ENCODE data around the gene NPC1L1.

Gene NPC1L1

DNA sequence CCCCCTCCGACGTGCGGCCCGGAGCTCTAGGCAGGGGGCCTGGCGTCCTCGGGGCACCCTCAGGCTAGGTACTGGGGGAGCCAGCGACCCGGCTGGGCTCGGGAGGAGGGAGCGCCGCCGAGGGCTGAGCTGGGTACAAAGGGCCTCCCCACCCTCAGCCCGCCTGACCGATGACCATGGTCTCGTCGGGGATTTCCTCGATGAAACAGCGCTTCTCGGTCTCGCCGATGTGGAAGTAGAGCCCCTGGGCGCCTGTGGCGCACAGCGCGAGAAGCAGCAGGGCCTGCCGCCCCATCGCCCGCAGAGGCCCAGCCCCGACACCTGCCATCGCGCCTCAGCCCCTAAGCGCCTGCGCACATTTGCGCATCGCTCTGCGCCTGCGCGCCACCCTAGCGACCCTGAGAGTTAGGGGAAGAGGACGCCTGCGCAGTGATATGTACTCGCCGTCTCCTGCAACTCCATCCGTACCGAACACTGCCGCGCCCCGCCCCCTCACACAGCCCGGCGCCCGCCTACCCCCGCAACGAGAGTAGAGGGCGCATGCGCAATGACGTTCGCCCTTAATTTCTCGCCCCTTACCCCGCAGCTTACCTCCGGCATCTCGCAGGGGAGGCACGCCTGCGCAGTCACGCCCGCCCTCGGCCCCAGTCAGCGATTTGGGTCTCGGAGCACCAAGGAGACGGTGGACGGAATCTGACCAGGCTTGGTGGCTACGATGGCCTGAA lies 40.9 kb upstream of the NPC1L1 start, which contains the start of gene TMED4 (continued):
- TF ChIP-seq ZNF121 (tag by site-specific recombination; IDR thresholded peaks at IDR 0.05) (no peak), ZNF335 (tag by site-specific recombination; conservative IDR thresholded peaks at IDR 0.05) (peak; percentile 87), ZNF830 (tag by site-specific recombination; IDR thresholded peaks at IDR 0.05; ENCODE audit: low read depth) (no peak), ZNF391 (tag by site-specific recombination; IDR thresholded peaks at IDR 0.05; ENCODE audit: borderline replicate concordance, low read depth) (peak; percentile 85; the same call in 1 of the 2 replicates), ZNF76 (tag by site-specific recombination; IDR thresholded peaks at IDR 0.05; ENCODE audit: borderline replicate concordance, low read depth) (peak; percentile 52; the same call in 1 of the 2 replicates), ZNF473 (tag by site-specific recombination; IDR thresholded peaks at IDR 0.05) (no peak), ZNF416 (tag by site-specific recombination; IDR thresholded peaks at IDR 0.05) (no peak), ZNF248 (tag by site-specific recombination; IDR thresholded peaks at IDR 0.05) (no peak), ZNF174 (tag by site-specific recombination; IDR thresholded peaks at IDR 0.05) (no peak), ZNF2 (tag by site-specific recombination; IDR thresholded peaks at IDR 0.05) (peak; percentile 33; the same call in 1 of the 2 replicates), SP7 (tag by site-specific recombination; IDR thresholded peaks at IDR 0.05) (peak; percentile 50), ZNF23 (tag by site-specific recombination; IDR thresholded peaks at IDR 0.05; ENCODE audit: borderline replicate concordance) (no peak; the same call in 1 of the 2 replicates), ZNF660 (tag by site-specific recombination; IDR thresholded peaks at IDR 0.05) (peak; percentile 55; the same call in 1 of the 2 replicates), ZNF132 (tag by site-specific recombination; IDR thresholded peaks at IDR 0.05; ENCODE audit: borderline replicate concordance) (no peak), KLF16 (tag by site-specific recombination; IDR thresholded peaks at IDR 0.05) (peak; percentile 67; the same call in 1 of the 2 replicates), GLIS1 (tag by site-specific recombination; IDR thresholded peaks at IDR 0.05) (peak; percentile 73), EGR2 (tag by site-specific recombination; IDR thresholded peaks at IDR 0.05; ENCODE audit: low read depth) (peak; percentile 89), ZNF24 (tag by site-specific recombination; IDR thresholded peaks at IDR 0.05) (peak; percentile 81; the same call in 1 of the 2 replicates), ZNF514 (tag by site-specific recombination; IDR thresholded peaks at IDR 0.05) (no peak), GLIS2 (tag by site-specific recombination; IDR thresholded peaks at IDR 0.05) (peak; percentile 24; the same call in 1 of the 2 replicates), ZNF610 (tag by site-specific recombination; IDR thresholded peaks at IDR 0.05; ENCODE audit: borderline replicate concordance) (0 out of 2 replicates have a peak, but pooled peaks have one; percentile 58), KLF9 (tag by site-specific recombination; IDR thresholded peaks at IDR 0.05; ENCODE audit: low read depth) (peak; percentile 94), ZNF530 (tag by site-specific recombination; IDR thresholded peaks at IDR 0.05; ENCODE audit: low read depth) (no peak), ZNF600 (tag by site-specific recombination; IDR thresholded peaks at IDR 0.05) (peak; percentile 63; the same call in 1 of the 2 replicates), HOXD13 (CRISPR knock-in tag; IDR thresholded peaks at IDR 0.05; ENCODE audit: borderline replicate concordance) (no peak), ZBTB8A (tag by site-specific recombination; IDR thresholded peaks at IDR 0.05) (peak; percentile 93)
- TF ChIP-seq, protein P1, sequence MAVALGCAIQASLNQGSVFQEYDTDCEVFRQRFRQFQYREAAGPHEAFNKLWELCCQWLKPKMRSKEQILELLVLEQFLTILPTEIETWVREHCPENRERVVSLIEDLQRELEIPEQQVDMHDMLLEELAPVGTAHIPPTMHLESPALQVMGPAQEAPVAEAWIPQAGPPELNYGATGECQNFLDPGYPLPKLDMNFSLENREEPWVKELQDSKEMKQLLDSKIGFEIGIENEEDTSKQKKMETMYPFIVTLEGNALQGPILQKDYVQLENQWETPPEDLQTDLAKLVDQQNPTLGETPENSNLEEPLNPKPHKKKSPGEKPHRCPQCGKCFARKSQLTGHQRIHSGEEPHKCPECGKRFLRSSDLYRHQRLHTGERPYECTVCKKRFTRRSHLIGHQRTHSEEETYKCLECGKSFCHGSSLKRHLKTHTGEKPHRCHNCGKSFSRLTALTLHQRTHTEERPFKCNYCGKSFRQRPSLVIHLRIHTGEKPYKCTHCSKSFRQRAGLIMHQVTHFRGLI (tag by site-specific recombination; IDR thresholded peaks at IDR 0.05) = peak; percentile 28; the same call in 1 of the 2 replicates
- TF ChIP-seq, protein P2, sequence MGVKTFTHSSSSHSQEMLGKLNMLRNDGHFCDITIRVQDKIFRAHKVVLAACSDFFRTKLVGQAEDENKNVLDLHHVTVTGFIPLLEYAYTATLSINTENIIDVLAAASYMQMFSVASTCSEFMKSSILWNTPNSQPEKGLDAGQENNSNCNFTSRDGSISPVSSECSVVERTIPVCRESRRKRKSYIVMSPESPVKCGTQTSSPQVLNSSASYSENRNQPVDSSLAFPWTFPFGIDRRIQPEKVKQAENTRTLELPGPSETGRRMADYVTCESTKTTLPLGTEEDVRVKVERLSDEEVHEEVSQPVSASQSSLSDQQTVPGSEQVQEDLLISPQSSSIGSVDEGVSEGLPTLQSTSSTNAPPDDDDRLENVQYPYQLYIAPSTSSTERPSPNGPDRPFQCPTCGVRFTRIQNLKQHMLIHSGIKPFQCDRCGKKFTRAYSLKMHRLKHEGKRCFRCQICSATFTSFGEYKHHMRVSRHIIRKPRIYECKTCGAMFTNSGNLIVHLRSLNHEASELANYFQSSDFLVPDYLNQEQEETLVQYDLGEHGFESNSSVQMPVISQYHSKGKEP (tag by site-specific recombination; IDR thresholded peaks at IDR 0.05) = no peak
- TF ChIP-seq, protein P3, sequence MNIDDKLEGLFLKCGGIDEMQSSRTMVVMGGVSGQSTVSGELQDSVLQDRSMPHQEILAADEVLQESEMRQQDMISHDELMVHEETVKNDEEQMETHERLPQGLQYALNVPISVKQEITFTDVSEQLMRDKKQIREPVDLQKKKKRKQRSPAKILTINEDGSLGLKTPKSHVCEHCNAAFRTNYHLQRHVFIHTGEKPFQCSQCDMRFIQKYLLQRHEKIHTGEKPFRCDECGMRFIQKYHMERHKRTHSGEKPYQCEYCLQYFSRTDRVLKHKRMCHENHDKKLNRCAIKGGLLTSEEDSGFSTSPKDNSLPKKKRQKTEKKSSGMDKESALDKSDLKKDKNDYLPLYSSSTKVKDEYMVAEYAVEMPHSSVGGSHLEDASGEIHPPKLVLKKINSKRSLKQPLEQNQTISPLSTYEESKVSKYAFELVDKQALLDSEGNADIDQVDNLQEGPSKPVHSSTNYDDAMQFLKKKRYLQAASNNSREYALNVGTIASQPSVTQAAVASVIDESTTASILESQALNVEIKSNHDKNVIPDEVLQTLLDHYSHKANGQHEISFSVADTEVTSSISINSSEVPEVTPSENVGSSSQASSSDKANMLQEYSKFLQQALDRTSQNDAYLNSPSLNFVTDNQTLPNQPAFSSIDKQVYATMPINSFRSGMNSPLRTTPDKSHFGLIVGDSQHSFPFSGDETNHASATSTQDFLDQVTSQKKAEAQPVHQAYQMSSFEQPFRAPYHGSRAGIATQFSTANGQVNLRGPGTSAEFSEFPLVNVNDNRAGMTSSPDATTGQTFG (tag by site-specific recombination; IDR thresholded peaks at IDR 0.05; ENCODE audit: borderline replicate concordance) = no peak
- TF ChIP-seq, protein P4, sequence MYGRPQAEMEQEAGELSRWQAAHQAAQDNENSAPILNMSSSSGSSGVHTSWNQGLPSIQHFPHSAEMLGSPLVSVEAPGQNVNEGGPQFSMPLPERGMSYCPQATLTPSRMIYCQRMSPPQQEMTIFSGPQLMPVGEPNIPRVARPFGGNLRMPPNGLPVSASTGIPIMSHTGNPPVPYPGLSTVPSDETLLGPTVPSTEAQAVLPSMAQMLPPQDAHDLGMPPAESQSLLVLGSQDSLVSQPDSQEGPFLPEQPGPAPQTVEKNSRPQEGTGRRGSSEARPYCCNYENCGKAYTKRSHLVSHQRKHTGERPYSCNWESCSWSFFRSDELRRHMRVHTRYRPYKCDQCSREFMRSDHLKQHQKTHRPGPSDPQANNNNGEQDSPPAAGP (tag by site-specific recombination; IDR thresholded peaks at IDR 0.05) = peak; percentile 58; the same call in 1 of the 2 replicates
- TF ChIP-seq, protein P5, sequence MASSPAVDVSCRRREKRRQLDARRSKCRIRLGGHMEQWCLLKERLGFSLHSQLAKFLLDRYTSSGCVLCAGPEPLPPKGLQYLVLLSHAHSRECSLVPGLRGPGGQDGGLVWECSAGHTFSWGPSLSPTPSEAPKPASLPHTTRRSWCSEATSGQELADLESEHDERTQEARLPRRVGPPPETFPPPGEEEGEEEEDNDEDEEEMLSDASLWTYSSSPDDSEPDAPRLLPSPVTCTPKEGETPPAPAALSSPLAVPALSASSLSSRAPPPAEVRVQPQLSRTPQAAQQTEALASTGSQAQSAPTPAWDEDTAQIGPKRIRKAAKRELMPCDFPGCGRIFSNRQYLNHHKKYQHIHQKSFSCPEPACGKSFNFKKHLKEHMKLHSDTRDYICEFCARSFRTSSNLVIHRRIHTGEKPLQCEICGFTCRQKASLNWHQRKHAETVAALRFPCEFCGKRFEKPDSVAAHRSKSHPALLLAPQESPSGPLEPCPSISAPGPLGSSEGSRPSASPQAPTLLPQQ (tag by site-specific recombination; IDR thresholded peaks at IDR 0.05) = peak; percentile 50

Measured in HEK293 (cell line).